K562 (cell line): Measurements from ENCODE around the gene EPHA1. TPM values are rescaled to one million over a fixed set of nuclear protein-coding genes. Genes with fewer than 3 reads are reported as not detected.

ENCODE experiments used
- BCOR ChIP-seq: fragments of 450-650 bp; IDR thresholded peaks from 2 replicates; pipeline ENCODE4 v1.6.1; 2016
- BRF1 ChIP-seq: IDR thresholded peaks from 3 replicates; pipeline ENCODE4 v1.6.1; 2011; ENCODE audit warnings: borderline replicate concordance, mild to moderate bottlenecking; ENCODE audit not compliant: insufficient read length; ENCODE audit errors: extremely low read depth
- CSDE1 ChIP-seq, 2 experiments: fragments of 450-650 bp; IDR thresholded peaks; 2 replicates each; pipeline ENCODE4 v1.6.1; 2016; ENCODE audit warnings: mild to moderate bottlenecking in 1 of 2
- ELF4 ChIP-seq: fragments of 450-650 bp; formaldehyde crosslinking; IDR thresholded peaks from 2 replicates; pipeline ENCODE4 v1.4.0; 2022; ENCODE audit warnings: missing genetic modification characterization
- FOXA1 ChIP-seq: fragments of 450-650 bp; IDR thresholded peaks from 2 replicates; pipeline ENCODE4 v1.6.1; 2016; ENCODE audit warnings: mild to moderate bottlenecking, borderline replicate concordance
- HDAC8 ChIP-seq: fragments of 450-650 bp; IDR thresholded peaks from 2 replicates; pipeline ENCODE4 v1.6.1; 2016; ENCODE audit warnings: mild to moderate bottlenecking, missing genetic modification characterization, moderate library complexity, missing compliant biosample characterization
- MBD2 ChIP-seq: sonication (generic); IDR thresholded peaks from 2 replicates; pipeline ENCODE4 v1.6.1; 2016; ENCODE audit warnings: low read depth, borderline replicate concordance
- NFXL1 ChIP-seq: fragments of 450-650 bp; formaldehyde crosslinking; IDR thresholded peaks from 2 replicates; pipeline ENCODE4 v1.4.0; 2021; ENCODE audit warnings: mild to moderate bottlenecking
- OTX1 ChIP-seq: fragments of 450-650 bp; formaldehyde crosslinking; IDR thresholded peaks from 2 replicates; pipeline ENCODE4 v1.4.0; 2022; ENCODE audit warnings: mild to moderate bottlenecking
- SIN3B ChIP-seq: fragments of 450-650 bp; IDR thresholded peaks from 2 replicates; pipeline ENCODE4 v1.6.1; 2017; ENCODE audit warnings: low read depth, mild to moderate bottlenecking, moderate library complexity
- SNRNP70 ChIP-seq: fragments of 200-400 bp; formaldehyde crosslinking; optimal IDR thresholded peaks from 2 replicates; pipeline ENCODE3; 2017; ENCODE audit warnings: low read depth, low read length
- SREBF1 ChIP-seq: fragments of 150-350 bp; IDR thresholded peaks from 2 replicates; pipeline ENCODE4 v1.6.1; 2014; ENCODE audit warnings: antibody characterized with exemption, low read depth, low read length, borderline replicate concordance
- SRSF3 ChIP-seq: fragments of 200-400 bp; formaldehyde crosslinking; IDR thresholded peaks from 2 replicates; pipeline ENCODE4 v1.6.1; 2016; ENCODE audit warnings: mild to moderate bottlenecking, low read length, moderate library complexity; ENCODE audit not compliant: insufficient read depth
- SUPT5H ChIP-seq: fragments of 450-650 bp; IDR thresholded peaks from 2 replicates; pipeline ENCODE4 v1.6.1; 2016
- TARDBP ChIP-seq: fragments of 450-650 bp; IDR thresholded peaks from 2 replicates; pipeline ENCODE4 v1.6.1; 2016
- TCF7L2 ChIP-seq: fragments of 150-350 bp; IDR thresholded peaks from 2 replicates; pipeline ENCODE4 v1.6.1; 2016; ENCODE audit warnings: low read depth, mild to moderate bottlenecking, low read length, moderate library complexity
- WHSC1 ChIP-seq: IDR thresholded peaks from one replicate; pipeline ENCODE4 v1.6.1; 2012; ENCODE audit warnings: low read length, control low read depth, inconsistent platforms
- ZBTB8A ChIP-seq: fragments of 450-650 bp; IDR thresholded peaks from 2 replicates; pipeline ENCODE4 v1.6.1; 2018; ENCODE audit warnings: mild to moderate bottlenecking, moderate library complexity; ENCODE audit not compliant: partially characterized antibody
- ZEB2 ChIP-seq: fragments of 450-650 bp; IDR thresholded peaks from 2 replicates; pipeline ENCODE4 v1.6.1; 2016
- ZFPM2 ChIP-seq: fragments of 250-450 bp; sonication (Bioruptor Pico); IDR thresholded peaks from 2 replicates; pipeline ENCODE4 v1.5.1; 2022; ENCODE audit warnings: mild to moderate bottlenecking
- ZFX ChIP-seq: sonication (generic); formaldehyde crosslinking; IDR thresholded peaks from 2 replicates; pipeline ENCODE4 v1.8.0; 2022; ENCODE audit warnings: mild to moderate bottlenecking, missing genetic modification reagents, moderate library complexity
- ZNF124 ChIP-seq: sonication (generic); formaldehyde crosslinking; IDR thresholded peaks from 2 replicates; pipeline ENCODE4 v1.8.1; 2022; ENCODE audit warnings: missing genetic modification reagents
- ZNF408 ChIP-seq: fragments of 250-450 bp; sonication (Bioruptor Pico); IDR thresholded peaks from 2 replicates; pipeline ENCODE4 v1.4.0; 2020; ENCODE audit warnings: low read depth, mild to moderate bottlenecking, moderate library complexity
- ZZZ3 ChIP-seq: fragments of 450-650 bp; IDR thresholded peaks from 2 replicates; pipeline ENCODE4 v1.6.1; 2016; ENCODE audit warnings: antibody characterized with exemption, mild to moderate bottlenecking, moderate library complexity
- polyA plus RNA-seq, 8 experiments: library from polyadenylated mRNA; depleted of rRNA in 4 of 8; stranded (reverse) in 5 of 8; unstranded in 3 of 8; fragments of >200 nt; fragmentation: Nextera tagmentation in 2 of 8; fragmentation: Illumina TruSeq in 1 of 8; extraction: Ambion mirVana in 2 of 8; extraction: Trizol in 1 of 8; gene quantifications; 2 replicates each; pipeline versions ENCODE4 v1.2.1 to v1.2.3, GENCODE V29; 2011 to 2014; ENCODE audit warnings: inconsistent platforms in 1 of 8, missing spikeins in 1 of 8
- total RNA-seq, 7 experiments: library from RNA; depleted of rRNA in 6 of 7; stranded (reverse); fragments of >200 nt in 6 of 7; fragmentation: Illumina TruSeq in 2 of 7; extraction: Trizol in 2 of 7; gene quantifications; 2 replicates each; pipeline versions ENCODE4 v1.2.1 to v1.2.3, GENCODE V29; 2011 to 2021; ENCODE audit warnings: low replicate concordance in 1 of 7
- TF ChIP-seq, protein P1 (sequence below): sonication (generic); formaldehyde crosslinking; IDR thresholded peaks from 2 replicates; pipeline ENCODE4 v1.8.0; 2023; ENCODE audit warnings: mild to moderate bottlenecking, missing genetic modification reagents
- TF ChIP-seq, protein P2 (sequence below): sonication (generic); formaldehyde crosslinking; IDR thresholded peaks from 2 replicates; pipeline ENCODE4 v1.8.1; 2023; ENCODE audit warnings: mild to moderate bottlenecking, missing genetic modification reagents
- TF ChIP-seq, protein P3 (sequence below): fragments of 250-450 bp; sonication (Bioruptor Pico); IDR thresholded peaks from 2 replicates; pipeline ENCODE4 v1.9.0; 2021; ENCODE audit warnings: mild to moderate bottlenecking, inconsistent platforms

EPHA1 gene
- total and polyA plus RNA-seq, 9 of the 15 experiments (the other 6 are each of a cell fraction or from before 2014, with no cell fraction given) = 0.22 to 0.57 (median 0.32) TPM; not detected in 6

DNA sequence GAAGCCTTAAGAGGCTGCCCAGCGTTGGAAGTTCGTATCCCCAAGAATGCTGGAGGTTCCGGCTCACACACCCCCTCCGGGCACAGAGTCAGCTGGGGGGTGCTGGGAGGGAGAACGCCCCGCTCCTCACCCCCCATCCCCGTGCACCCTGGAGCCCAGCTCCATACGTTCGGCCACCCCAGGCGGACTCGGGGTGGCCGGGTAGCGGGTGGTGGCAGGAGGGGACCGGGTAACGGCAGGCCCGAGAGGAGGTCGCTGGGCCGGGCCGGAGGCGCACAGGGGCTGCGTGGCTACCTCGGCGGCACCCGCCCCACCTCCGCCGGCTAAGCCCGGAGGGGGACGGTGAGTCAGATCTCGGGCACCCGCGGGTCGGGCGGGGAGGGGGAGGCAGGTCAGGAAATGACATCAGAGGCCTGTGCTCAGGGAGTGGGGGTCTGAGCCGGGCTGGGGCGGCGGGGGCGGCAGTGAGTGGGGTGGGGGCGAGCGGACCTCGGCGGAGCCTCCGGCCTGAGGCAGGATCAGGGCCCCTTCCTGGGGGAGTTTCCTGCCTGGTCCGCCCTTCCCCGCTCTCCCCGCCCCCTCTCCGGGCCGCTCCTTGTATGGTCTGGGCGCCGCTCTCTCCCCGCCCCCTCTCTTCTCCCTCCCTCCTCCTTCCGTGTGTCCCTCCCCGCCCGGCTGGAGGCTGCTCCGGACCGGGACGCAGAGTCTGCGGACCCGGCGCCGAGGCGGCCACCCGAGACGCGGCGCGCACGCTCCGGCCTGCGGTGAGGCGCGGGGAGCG lies 27.8 kb downstream of the EPHA1 start, which contains the start of gene ZYX (continued):
- TF ChIP-seq, protein P1, sequence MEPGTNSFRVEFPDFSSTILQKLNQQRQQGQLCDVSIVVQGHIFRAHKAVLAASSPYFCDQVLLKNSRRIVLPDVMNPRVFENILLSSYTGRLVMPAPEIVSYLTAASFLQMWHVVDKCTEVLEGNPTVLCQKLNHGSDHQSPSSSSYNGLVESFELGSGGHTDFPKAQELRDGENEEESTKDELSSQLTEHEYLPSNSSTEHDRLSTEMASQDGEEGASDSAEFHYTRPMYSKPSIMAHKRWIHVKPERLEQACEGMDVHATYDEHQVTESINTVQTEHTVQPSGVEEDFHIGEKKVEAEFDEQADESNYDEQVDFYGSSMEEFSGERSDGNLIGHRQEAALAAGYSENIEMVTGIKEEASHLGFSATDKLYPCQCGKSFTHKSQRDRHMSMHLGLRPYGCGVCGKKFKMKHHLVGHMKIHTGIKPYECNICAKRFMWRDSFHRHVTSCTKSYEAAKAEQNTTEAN (CRISPR knock-in tag) = peak; percentile 48; the same call in 1 of the 2 replicates
- no peak; the same call in 1 of the 2 replicates for TF ChIP-seq OTX1 (CRISPR knock-in tag)
- TF ChIP-seq WHSC1 = no peak
- TF ChIP-seq, protein P2, sequence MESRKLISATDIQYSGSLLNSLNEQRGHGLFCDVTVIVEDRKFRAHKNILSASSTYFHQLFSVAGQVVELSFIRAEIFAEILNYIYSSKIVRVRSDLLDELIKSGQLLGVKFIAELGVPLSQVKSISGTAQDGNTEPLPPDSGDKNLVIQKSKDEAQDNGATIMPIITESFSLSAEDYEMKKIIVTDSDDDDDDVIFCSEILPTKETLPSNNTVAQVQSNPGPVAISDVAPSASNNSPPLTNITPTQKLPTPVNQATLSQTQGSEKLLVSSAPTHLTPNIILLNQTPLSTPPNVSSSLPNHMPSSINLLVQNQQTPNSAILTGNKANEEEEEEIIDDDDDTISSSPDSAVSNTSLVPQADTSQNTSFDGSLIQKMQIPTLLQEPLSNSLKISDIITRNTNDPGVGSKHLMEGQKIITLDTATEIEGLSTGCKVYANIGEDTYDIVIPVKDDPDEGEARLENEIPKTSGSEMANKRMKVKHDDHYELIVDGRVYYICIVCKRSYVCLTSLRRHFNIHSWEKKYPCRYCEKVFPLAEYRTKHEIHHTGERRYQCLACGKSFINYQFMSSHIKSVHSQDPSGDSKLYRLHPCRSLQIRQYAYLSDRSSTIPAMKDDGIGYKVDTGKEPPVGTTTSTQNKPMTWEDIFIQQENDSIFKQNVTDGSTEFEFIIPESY (CRISPR knock-in tag) = no peak
- no peak for TF ChIP-seq ZNF124
- TF ChIP-seq SREBF1 = no peak
- peak; percentile 94; the same call in 1 of the 2 replicates for TF ChIP-seq SRSF3
- TF ChIP-seq BCOR = no peak; the same call in 1 of the 2 replicates
- TF ChIP-seq MBD2 = no peak
- TF ChIP-seq HDAC8 (tag) = no peak
- TF ChIP-seq FOXA1 = no peak
- no peak for TF ChIP-seq SNRNP70
- no peak for TF ChIP-seq BRF1
- TF ChIP-seq ZZZ3 = no peak
- TF ChIP-seq ZNF408 (CRISPR knock-in tag) = no peak
- no peak; the same call in 1 of the 2 replicates for TF ChIP-seq ZFPM2 (CRISPR knock-in tag)
- peak; percentile 93 for TF ChIP-seq SUPT5H
- TF ChIP-seq TARDBP = peak; percentile 32; the same call in 1 of the 2 replicates
- TF ChIP-seq CSDE1 (IDR thresholded peaks at IDR 0.05) = no peak
- TF ChIP-seq ELF4 (CRISPR knock-in tag) = no peak
- no peak for TF ChIP-seq SIN3B
- TF ChIP-seq TCF7L2 = no peak
- 0 out of 2 replicates have a peak, but pooled peaks have one; percentile 22 for TF ChIP-seq ZEB2
- TF ChIP-seq ZBTB8A = no peak
- no peak for TF ChIP-seq NFXL1 (CRISPR knock-in tag)
- TF ChIP-seq, protein P3, sequence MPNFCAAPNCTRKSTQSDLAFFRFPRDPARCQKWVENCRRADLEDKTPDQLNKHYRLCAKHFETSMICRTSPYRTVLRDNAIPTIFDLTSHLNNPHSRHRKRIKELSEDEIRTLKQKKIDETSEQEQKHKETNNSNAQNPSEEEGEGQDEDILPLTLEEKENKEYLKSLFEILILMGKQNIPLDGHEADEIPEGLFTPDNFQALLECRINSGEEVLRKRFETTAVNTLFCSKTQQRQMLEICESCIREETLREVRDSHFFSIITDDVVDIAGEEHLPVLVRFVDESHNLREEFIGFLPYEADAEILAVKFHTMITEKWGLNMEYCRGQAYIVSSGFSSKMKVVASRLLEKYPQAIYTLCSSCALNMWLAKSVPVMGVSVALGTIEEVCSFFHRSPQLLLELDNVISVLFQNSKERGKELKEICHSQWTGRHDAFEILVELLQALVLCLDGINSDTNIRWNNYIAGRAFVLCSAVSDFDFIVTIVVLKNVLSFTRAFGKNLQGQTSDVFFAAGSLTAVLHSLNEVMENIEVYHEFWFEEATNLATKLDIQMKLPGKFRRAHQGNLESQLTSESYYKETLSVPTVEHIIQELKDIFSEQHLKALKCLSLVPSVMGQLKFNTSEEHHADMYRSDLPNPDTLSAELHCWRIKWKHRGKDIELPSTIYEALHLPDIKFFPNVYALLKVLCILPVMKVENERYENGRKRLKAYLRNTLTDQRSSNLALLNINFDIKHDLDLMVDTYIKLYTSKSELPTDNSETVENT (CRISPR knock-in tag) = peak; percentile 86
- peak; percentile 96 for TF ChIP-seq ZFX (CRISPR knock-in tag)
